B cell (primary cell): ENCODE results near the gene MRPS6.

Experiments
- EZH2 ChIP-seq: IDR thresholded peaks from 2 replicates; pipeline ENCODE4 v1.6.1; 2012; ENCODE audit warnings: borderline replicate concordance, low read depth, mild to moderate bottlenecking, moderate library complexity, low read length; ENCODE audit not compliant: insufficient read depth, poor library complexity, severe bottlenecking
- TF ChIP-seq, protein P1 (sequence below): fragments of 200-600 bp; IDR thresholded peaks from one replicate; pipeline ENCODE4 v1.8.0; 2022; ENCODE audit warnings: antibody characterized with exemption, mild to moderate bottlenecking

DNA sequence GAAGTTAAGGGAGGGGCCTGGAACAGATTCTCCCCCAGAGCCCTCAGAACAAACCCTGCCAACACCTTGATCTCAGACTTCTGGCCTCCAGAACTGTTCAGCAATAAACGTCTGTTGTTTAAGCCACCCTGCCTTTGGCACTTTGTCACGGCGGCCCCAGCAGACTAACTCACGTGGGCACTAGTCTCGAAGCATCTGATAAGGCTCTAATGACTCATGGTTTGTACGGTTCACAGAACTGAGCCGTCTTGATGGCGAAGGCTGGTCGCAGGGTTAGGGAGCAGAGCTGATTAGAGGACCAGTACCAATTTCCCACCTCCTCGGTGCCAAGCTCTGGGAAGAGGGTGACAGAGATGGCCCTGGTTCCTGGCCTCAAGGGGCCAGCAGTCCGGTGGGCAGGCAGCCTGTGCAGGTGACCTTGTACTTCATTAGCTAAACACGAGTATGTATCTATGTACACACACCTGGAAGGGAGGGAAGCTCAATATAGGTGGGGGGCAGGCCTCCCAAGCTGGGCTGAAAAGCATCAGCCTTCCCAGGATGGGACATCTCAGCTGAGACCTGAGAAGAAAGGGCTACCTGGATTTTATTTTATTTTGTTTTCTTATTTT, 112.8 kb downstream of the MRPS6 start:
- TF ChIP-seq, protein P1, sequence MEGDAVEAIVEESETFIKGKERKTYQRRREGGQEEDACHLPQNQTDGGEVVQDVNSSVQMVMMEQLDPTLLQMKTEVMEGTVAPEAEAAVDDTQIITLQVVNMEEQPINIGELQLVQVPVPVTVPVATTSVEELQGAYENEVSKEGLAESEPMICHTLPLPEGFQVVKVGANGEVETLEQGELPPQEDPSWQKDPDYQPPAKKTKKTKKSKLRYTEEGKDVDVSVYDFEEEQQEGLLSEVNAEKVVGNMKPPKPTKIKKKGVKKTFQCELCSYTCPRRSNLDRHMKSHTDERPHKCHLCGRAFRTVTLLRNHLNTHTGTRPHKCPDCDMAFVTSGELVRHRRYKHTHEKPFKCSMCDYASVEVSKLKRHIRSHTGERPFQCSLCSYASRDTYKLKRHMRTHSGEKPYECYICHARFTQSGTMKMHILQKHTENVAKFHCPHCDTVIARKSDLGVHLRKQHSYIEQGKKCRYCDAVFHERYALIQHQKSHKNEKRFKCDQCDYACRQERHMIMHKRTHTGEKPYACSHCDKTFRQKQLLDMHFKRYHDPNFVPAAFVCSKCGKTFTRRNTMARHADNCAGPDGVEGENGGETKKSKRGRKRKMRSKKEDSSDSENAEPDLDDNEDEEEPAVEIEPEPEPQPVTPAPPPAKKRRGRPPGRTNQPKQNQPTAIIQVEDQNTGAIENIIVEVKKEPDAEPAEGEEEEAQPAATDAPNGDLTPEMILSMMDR, result no peak
- no peak for TF ChIP-seq EZH2
